ENCODE measurements around the gene TMEM175.

DNA sequence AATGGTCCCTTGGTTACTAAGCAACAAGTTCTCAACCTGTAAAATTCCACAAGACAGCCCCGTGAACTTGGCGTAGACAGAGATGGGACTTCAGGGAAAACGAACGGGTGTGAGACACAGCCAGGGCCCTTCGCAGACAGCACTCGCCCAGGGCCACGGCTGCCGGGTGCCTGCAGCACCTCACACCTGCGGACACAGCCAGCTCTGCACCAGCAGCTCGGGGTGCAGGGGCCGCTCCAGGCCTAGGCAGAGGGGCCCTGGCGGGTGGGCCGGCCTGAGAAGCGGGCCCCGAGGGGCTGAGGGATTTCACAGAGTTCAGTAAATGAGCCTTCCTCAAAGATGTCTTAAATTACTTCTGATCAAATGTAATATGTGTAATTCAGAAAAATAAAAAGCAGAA is 34.1 kb upstream of the TMEM175 start:
- TF ChIP-seq, protein P1, sequence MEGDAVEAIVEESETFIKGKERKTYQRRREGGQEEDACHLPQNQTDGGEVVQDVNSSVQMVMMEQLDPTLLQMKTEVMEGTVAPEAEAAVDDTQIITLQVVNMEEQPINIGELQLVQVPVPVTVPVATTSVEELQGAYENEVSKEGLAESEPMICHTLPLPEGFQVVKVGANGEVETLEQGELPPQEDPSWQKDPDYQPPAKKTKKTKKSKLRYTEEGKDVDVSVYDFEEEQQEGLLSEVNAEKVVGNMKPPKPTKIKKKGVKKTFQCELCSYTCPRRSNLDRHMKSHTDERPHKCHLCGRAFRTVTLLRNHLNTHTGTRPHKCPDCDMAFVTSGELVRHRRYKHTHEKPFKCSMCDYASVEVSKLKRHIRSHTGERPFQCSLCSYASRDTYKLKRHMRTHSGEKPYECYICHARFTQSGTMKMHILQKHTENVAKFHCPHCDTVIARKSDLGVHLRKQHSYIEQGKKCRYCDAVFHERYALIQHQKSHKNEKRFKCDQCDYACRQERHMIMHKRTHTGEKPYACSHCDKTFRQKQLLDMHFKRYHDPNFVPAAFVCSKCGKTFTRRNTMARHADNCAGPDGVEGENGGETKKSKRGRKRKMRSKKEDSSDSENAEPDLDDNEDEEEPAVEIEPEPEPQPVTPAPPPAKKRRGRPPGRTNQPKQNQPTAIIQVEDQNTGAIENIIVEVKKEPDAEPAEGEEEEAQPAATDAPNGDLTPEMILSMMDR (conservative IDR thresholded peaks at IDR 0.05; ENCODE audit: low read depth, low read length) = no peak
- TF ChIP-seq EZH2 (IDR thresholded peaks at IDR 0.05; ENCODE audit: low read length, unreplicated experiment) (no peak), EZH2phosphoT487 (IDR thresholded peaks at IDR 0.05; ENCODE audit: borderline replicate concordance, low read length) (no peak)

All from PC-3 (cell line).